Measurements from ENCODE around the gene HYAL2.
"Not testable (repeated sequence)": the region's sequence is repeated elsewhere in the genome, so short reads cannot be mapped to it uniquely, and the experiment has no call there.

Gene HYAL2

GRCh38 chr3:50293079-50293801 is 29.3 kb downstream of the HYAL2 start:
- in situ Hi-C loops (cut with MboI; ENCODE audit: low sequenced_read_pairs), result no loop called here

- in situ Hi-C loops (cut with MboI; ENCODE audit: low sequenced_read_pairs), result no loop called here
These were observed 30.1 kb downstream of the HYAL2 start, which contains the start of gene IFRD2 for GRCh38 chr3:50292159-50293078. Gene IFRD2, minus strand, starts transcription at chr3:50292429. Its CDS starts 155 bp downstream, at chr3:50292274.

GRCh38 chr3:50290161-50290641 is 32.3 kb downstream of the HYAL2 start:
- in situ Hi-C loops (cut with MboI; ENCODE audit: low sequenced_read_pairs), result no loop called here

GRCh38 chr3:50289130-50289529 is 33.4 kb downstream of the HYAL2 start:
- in situ Hi-C loops (cut with MboI; ENCODE audit: low sequenced_read_pairs), result no loop called here

GRCh38 chr3:50288387-50289007 is 34.0 kb downstream of the HYAL2 start:
- in situ Hi-C loops (cut with MboI; ENCODE audit: low sequenced_read_pairs), result no loop called here

- in situ Hi-C loops (cut with MboI; ENCODE audit: low sequenced_read_pairs), result no loop called here
These were observed 35.3 kb downstream of the HYAL2 start for GRCh38 chr3:50287262-50287661.

GRCh38 chr3:50286322-50287227 is 36.0 kb downstream of the HYAL2 start:
- in situ Hi-C loops (cut with MboI; ENCODE audit: low sequenced_read_pairs), result no loop called here

- in situ Hi-C loops (cut with MboI; ENCODE audit: low sequenced_read_pairs), result not testable (repeated sequence)
These were observed 38.4 kb downstream of the HYAL2 start for GRCh38 chr3:50284121-50284520.

GRCh38 chr3:50279255-50280016 is 43.1 kb downstream of the HYAL2 start:
- in situ Hi-C loops (cut with MboI; ENCODE audit: low sequenced_read_pairs), result no loop called here

GRCh38 chr3:50278880-50279224 is 43.7 kb downstream of the HYAL2 start, which contains the start of gene LSMEM2:
Gene LSMEM2, plus strand, starts transcription at chr3:50279087. Its CDS starts 27 bp downstream, at chr3:50279114.
- in situ Hi-C loops (cut with MboI; ENCODE audit: low sequenced_read_pairs), result no loop called here

- in situ Hi-C loops (cut with MboI; ENCODE audit: low sequenced_read_pairs), result no loop called here
These were observed 44.2 kb downstream of the HYAL2 start for GRCh38 chr3:50278123-50278879.

- in situ Hi-C loops (cut with MboI; ENCODE audit: low sequenced_read_pairs), result no loop called here
These were observed 45.8 kb downstream of the HYAL2 start for GRCh38 chr3:50276762-50277101.

- in situ Hi-C loops (cut with MboI; ENCODE audit: low sequenced_read_pairs), result no loop called here
These were observed 46.4 kb downstream of the HYAL2 start for GRCh38 chr3:50275996-50276761.

GRCh38 chr3:50275141-50275995 is 47.2 kb downstream of the HYAL2 start:
- in situ Hi-C loops (cut with MboI; ENCODE audit: low sequenced_read_pairs), result no loop called here

- in situ Hi-C loops (cut with MboI; ENCODE audit: low sequenced_read_pairs), result no loop called here
These were observed 48.0 kb downstream of the HYAL2 start for GRCh38 chr3:50274371-50275104.

GRCh38 chr3:50273689-50274065 is 48.9 kb downstream of the HYAL2 start:
- in situ Hi-C loops (cut with MboI; ENCODE audit: low sequenced_read_pairs), result no loop called here

Measured in HL-60/S4 treated with retinoic acid at 250 ng/mL for 4 days and 3 days (cell line).